Measurements from ENCODE around the gene CSRNP3. TPM values are rescaled to one million over a fixed set of nuclear protein-coding genes. Genes with fewer than 3 reads are reported as not detected.

The CSRNP3 gene, protein sequence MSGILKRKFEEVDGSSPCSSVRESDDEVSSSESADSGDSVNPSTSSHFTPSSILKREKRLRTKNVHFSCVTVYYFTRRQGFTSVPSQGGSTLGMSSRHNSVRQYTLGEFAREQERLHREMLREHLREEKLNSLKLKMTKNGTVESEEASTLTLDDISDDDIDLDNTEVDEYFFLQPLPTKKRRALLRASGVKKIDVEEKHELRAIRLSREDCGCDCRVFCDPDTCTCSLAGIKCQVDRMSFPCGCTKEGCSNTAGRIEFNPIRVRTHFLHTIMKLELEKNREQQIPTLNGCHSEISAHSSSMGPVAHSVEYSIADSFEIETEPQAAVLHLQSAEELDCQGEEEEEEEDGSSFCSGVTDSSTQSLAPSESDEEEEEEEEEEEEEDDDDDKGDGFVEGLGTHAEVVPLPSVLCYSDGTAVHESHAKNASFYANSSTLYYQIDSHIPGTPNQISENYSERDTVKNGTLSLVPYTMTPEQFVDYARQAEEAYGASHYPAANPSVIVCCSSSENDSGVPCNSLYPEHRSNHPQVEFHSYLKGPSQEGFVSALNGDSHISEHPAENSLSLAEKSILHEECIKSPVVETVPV
- total RNA-seq: under 0.01 and 0.43 TPM in 2 replicates

DNA sequence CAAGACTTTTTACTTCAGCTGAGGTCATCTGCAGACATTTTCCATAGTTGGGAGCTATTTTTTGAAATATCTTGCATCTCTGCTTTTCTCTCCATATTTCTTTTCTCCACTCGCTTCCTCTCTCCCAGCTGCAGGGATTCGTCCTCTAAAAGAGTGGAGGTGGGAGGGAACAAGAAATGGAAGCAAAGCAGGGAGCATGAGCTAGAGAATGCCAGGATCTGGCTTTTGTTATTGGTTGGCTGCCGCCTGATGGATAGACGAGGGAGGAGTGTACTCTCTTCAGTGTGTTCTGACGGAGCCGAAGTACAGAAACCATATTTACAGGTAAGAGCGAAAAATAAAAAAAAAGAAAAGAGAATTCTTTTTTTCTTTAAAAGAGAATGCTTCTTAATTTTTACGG, at the start of gene CSRNP3:
CSRNP3 (plus strand) TSS at position 282 of the 400 bp plus-strand sequence. CDS start 125,368 bp downstream, outside the sequence.

Other genes with a start within 250 kb of the CSRNP3 start
- under 0.01 and 1.7 TPM in 2 replicates for gene SCN2A, start 230.3 kb upstream of the CSRNP3 start, total RNA-seq

Data from placental pericyte (primary cell).